Ovary (tissue), 10 donors: ENCODE results near the gene SKIDA1. TPM values are rescaled to one million over a fixed set of nuclear protein-coding genes. Genes with fewer than 3 reads are reported as not detected.
"Not testable (repeated sequence)": the region's sequence is repeated elsewhere in the genome, so short reads cannot be mapped to it uniquely, and the experiment has no call there.

Source experiments
- DNase-seq, 5 donors: peaks; one replicate each; pipeline ENCODE4 v3.0.0-alpha.2; 2019 to 2020
- H3K27ac ChIP-seq, 2 donors: fragments of 200-600 bp; one replicate each; pipeline versions ENCODE4 v1.5.1 to v1.8.0; 2019 to 2022
- H3K27me3 ChIP-seq: fragments of 200-600 bp; one replicate; pipeline ENCODE4 v1.8.0; 2022
- H3K36me3 ChIP-seq: fragments of 200-600 bp; sonication (generic); one replicate; pipeline ENCODE4 v1.5.1; 2019
- H3K4me1 ChIP-seq: one replicate; pipeline ENCODE4 v1.8.1; 2013; ENCODE audit warnings: mild to moderate bottlenecking, moderate library complexity; ENCODE audit not compliant: insufficient read depth
- H3K4me3 ChIP-seq: fragments of 200-600 bp; sonication (generic); one replicate; pipeline ENCODE4 v1.5.1; 2017
- H3K9me3 ChIP-seq, 2 donors: fragments of 200-600 bp in 1 of 2; sonication (generic) in 1 of 2; one replicate each; pipeline versions ENCODE4 v1.5.1 to v1.8.1; 2013 to 2019; ENCODE audit warnings: mild to moderate bottlenecking in 1 of 2, moderate library complexity in 1 of 2
- CTCF ChIP-seq, 3 donors: fragments of 450-650 bp in 2 of 3; fragments of 200-600 bp in 1 of 3; IDR thresholded peaks; one replicate each; pipeline versions ENCODE4 v1.5.1 to v1.8.0; 2016 to 2022; ENCODE audit warnings: antibody characterized with exemption in 3 of 3, mild to moderate bottlenecking in 1 of 3
- EP300 ChIP-seq: sonication (generic); formaldehyde crosslinking; IDR thresholded peaks from one replicate; pipeline ENCODE4 v1.6.1; 2017; ENCODE audit warnings: antibody characterized with exemption
- POLR2A ChIP-seq: fragments of 450-650 bp; IDR thresholded peaks from one replicate; pipeline ENCODE4 v1.6.1; 2017; ENCODE audit warnings: antibody characterized with exemption, mild to moderate bottlenecking, moderate library complexity
- WGBS, 3 donors: extraction: QIAGEN DNeasy Blood & Tissue Kit in 1 of 3; methylation state at CpG; one replicate each; pipeline versions ENCODE4 v1.1.5 to v1.1.7; 2013 to 2017; 5-methylcytosine and 5-hydroxymethylcytosine counted together
- intact Hi-C, 4 donors: fragments of 100-400 bp; cut with DNase I; formaldehyde crosslinking; loops; one replicate each; pipeline versions ENCODE4 v1.11.0 to v1.15.1; 2022 to 2023
- long read RNA-seq, 3 donors: library from polyadenylated mRNA in 2 of 3; unstranded in 2 of 3; transcript quantifications; one replicate each; pipeline ENCODE4 v2.0.0 and lab custom pipeline, GENCODE V29; 2021 to 2026
- polyA plus RNA-seq, 2 donors: library from polyadenylated mRNA; stranded (reverse); fragments of 200-250 nt in 1 of 2; fragments of 350-450 nt in 1 of 2; fragmentation: Illumina TruSeq in 1 of 2; extraction: RNeasy Lipid Tissue Mini Kit (QIAGEN cat#74804) in 1 of 2; gene quantifications; one replicate each; pipeline ENCODE4 v1.2.3, GENCODE V29; 2013 to 2014
- total RNA-seq, 7 donors: library from RNA; depleted of rRNA in 2 of 7; stranded (reverse); fragments of >200 nt in 2 of 7; fragmentation: NEBNext Ultra II Directional in 3 of 7; extraction: Animal tissue kit (Norgen Biotek cat#: 25700) in 3 of 7; gene quantifications; one replicate each; pipeline versions ENCODE4 v1.1.0 to v1.2.4, GENCODE V29; 2016 to 2023
- donor health status: DM: no; HTN: no; CAD: no; lungs with moderate emphysema.
- donor health status: DM: no; HTN: no; CAD: no.
- donor health status: Bipolar disorder and iron deficiency.
- donor health status: DM: yes; HTN: yes; CAD: no.
- donor health status: DM: no; HTN: no; CAD: no.
- donor health status: DM: yes; HTN: yes; CAD: no.

The SKIDA1 gene
- total RNA-seq, result 1 to 10 TPM; 1.1 to 4.2 (median 3.4) TPM
- 1 to 10 TPM; 1.1 to 1.7 TPM for polyA plus RNA-seq
- long read RNA-seq, donor 1, partial matches to known transcripts, result 0 of 3 reads
- long read RNA-seq, donor 1, other reads (novel, unspliced or antisense), result 2 of 3 reads
- long read RNA-seq, donor 2, full-length matches to known transcripts, result 2 of 14 reads
- long read RNA-seq, donor 2, partial matches to known transcripts, result 5 of 14 reads
- long read RNA-seq, donor 2, other reads (novel, unspliced or antisense), result 7 of 14 reads
- long read RNA-seq, donor 3, partial matches to known transcripts, result 0 of 1 reads
- long read RNA-seq, donor 3, other reads (novel, unspliced or antisense), result 1 of 1 reads

- Histone ChIP-seq H3K27ac (peak within 1 kb of the TSS; percentile 99 to 100), H3K4me1 (peaks cover 4% of the 10 kb centered on the region), H3K36me3 (no peaks in the 10 kb centered on the region), H3K4me3 (peak within 1 kb of the TSS; percentile 58), H3K9me3 (no peaks in the 10 kb centered on the region), H3K27me3 (no peaks in the 10 kb centered on the region)
- TF ChIP-seq CTCF (IDR thresholded peaks at IDR 0.05) (peak in 1 of 3 donors; percentile 9), EP300 (no peak)
- DNase-seq, result peak; percentile 93 to 96 (median 94)
- WGBS, 3 donors, result 0 to 1% (median 1%) methylated on average over 43 to 64 of the region's 64 CpGs
- intact Hi-C loops, result no loop called here
These were observed at the start of gene SKIDA1 for GRCh38 chr10:21525367-21526187. TSS of gene SKIDA1 (minus strand) at chr10:21525682. CDS start at chr10:21517822, 7,860 bp downstream.

- H3K36me3 ChIP-seq, H3K27ac ChIP-seq, DNase-seq, H3K27me3 ChIP-seq, intact Hi-C loops, H3K4me3 ChIP-seq, H3K9me3 ChIP-seq: not testable (repeated sequence)
- 91 to 93% (median 92%) methylated on average over 2 of the region's 2 CpGs for WGBS, 3 donors
- peaks cover 13% of the 10 kb centered on the region for H3K4me1 ChIP-seq
These were observed 49.0 kb upstream of the SKIDA1 start for GRCh38 chr10:21574514-21574913.

DNA sequence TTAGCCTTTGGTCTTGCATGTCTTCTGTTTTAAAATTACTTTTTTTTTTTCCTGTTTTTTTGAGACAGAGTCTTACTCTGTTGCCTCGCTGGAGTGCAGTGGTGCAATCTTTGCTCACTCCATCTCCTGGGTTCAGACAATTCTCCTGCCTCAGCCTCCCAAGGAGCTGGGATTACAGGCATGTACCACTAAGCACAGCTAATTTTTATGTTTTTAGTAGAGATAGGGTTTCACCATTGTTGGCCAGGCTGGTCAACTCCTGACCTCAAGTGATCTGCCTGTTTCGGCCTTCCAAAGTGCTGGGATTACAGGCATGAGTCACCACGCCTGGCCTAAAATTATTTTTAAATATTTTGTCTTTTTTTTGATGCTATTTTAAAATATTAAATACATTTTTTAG, 47.1 kb upstream of the SKIDA1 start:
- peak; percentile 36 to 65 (median 56) for DNase-seq
- H3K27ac ChIP-seq, result no peak overlapping the region
- H3K36me3 ChIP-seq, result no peaks in the 10 kb centered on the region
- 7 to 15% (median 8%) methylated on average over 3 of the region's 3 CpGs for WGBS, 3 donors
- peaks cover 15% of the 10 kb centered on the region for H3K4me1 ChIP-seq
- no peak overlapping the region for H3K4me3 ChIP-seq
- TF ChIP-seq EP300 (no peak), CTCF (IDR thresholded peaks at IDR 0.05) (no peak), POLR2A (no peak)
- no peaks in the 10 kb centered on the region for H3K9me3 ChIP-seq
- intact Hi-C loops, result no loop called here
- H3K27me3 ChIP-seq, result no peaks in the 10 kb centered on the region

DNA sequence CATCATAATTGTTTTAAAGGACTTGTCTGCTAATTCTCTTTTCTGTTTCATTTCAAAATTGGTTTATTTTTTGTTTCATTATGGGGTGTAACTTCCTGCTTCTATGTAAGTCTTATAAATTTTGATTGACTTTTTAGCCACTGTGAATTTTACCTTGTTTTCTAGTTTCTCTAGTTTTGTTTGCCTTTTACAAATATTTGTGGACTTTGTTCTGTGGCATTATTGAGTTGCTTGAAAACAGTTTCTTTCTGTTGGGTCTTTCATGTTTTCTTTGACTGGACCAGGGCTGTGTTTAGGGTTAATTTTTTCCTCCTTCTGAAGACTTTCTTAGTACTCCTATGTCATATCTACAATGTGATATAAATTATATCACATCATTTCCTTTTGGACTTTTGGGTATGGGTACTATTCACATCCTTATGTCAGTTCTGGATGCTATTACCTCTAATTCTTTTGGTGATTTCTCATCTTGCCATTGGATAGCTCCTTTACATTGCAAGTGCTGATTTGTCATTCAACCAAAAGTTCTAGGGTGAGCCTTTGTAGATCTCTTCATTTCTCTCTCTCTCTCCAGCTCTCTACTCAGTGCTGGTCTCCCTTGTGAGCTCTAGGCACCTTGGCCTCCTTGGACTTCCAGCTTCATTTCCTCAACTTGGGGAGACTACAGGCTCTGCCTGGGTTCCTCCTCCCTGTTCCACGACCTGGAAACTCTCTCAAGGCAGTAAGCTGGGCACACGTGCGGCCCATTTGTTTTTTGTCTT, 45.5 kb upstream of the SKIDA1 start:
- H3K9me3 ChIP-seq, result no peaks in the 10 kb centered on the region
- TF ChIP-seq POLR2A, result no peak
- no peak overlapping the region for H3K27ac ChIP-seq
- no peaks in the 10 kb centered on the region for H3K36me3 ChIP-seq
- WGBS, 3 donors, result 68 to 71% (median 68%) methylated on average over 3 of the region's 3 CpGs
- DNase-seq, result no peak
- intact Hi-C loops, result no loop called here
- H3K4me1 ChIP-seq, result peaks cover 19% of the 10 kb centered on the region
- H3K27me3 ChIP-seq, result no peaks in the 10 kb centered on the region
- H3K4me3 ChIP-seq, result no peak overlapping the region

DNA sequence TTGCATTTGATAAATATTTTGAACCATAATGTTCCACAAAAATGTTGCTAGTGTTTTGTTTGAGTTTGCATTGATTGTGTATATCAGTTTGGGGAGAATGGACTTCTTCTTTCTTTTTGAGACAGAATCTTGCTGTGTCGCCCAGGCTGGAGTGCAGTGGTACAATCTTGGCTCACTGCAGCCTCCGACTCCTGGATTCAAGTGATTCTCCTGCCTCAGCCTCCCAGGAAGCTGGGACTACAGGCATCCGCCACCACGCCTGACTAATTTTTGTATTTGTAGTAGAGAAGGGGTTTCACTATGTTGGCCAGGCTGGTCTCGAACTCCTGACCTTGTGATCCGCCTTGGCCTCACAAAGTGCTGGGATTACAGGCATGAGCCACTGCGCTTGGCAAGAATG, 33.5 kb upstream of the SKIDA1 start:
- not testable (repeated sequence) for H3K27me3 ChIP-seq, H3K27ac ChIP-seq, H3K4me1 ChIP-seq, H3K36me3 ChIP-seq, H3K4me3 ChIP-seq, DNase-seq, H3K9me3 ChIP-seq
- intact Hi-C loops, result loop anchor here in 1 of 4 donors (10.0 kb wide), 1 partner anchor 156 kb away; no protein-coding TSS in a partner anchor
- WGBS, 3 donors, result 96 to 97% (median 96%) methylated on average over 7 of the region's 7 CpGs
